OCI-LY3 (cell line): ENCODE measurements around the gene ZBTB1.

Experiments used
- EZH2phosphoT487 ChIP-seq: fragments of 200-600 bp; shearing (Covaris generic); IDR thresholded peaks from 2 replicates; pipeline ENCODE4 v1.6.1; 2018; ENCODE audit warnings: antibody characterized with exemption, mixed run types, low read depth
- TF ChIP-seq, protein P1 (sequence below): fragments of 200-600, 300-600 bp; sonication (generic); IDR thresholded peaks from 2 replicates; pipeline ENCODE4 v1.5.1; 2014; ENCODE audit warnings: antibody characterized with exemption, low read length, low read depth

DNA sequence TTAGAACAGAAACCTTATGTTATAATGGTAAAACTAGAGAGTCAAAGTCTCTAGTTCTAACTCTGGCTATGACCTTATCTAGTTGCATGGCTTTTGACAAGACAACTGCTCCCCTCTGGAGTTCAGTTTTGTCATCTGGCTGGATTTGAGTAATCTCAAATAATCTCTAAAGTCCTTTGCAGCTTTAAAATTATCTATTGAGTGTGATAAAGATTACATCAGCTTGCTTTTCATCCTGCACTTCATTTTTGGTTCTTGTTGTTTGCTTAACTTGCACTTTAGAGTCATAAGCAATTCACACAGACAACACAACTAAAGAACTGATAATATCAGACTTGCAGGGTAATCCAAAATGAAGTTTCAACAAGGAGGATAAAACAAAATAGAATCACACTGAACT is 37.0 kb upstream of the ZBTB1 start:
- TF ChIP-seq, protein P1, sequence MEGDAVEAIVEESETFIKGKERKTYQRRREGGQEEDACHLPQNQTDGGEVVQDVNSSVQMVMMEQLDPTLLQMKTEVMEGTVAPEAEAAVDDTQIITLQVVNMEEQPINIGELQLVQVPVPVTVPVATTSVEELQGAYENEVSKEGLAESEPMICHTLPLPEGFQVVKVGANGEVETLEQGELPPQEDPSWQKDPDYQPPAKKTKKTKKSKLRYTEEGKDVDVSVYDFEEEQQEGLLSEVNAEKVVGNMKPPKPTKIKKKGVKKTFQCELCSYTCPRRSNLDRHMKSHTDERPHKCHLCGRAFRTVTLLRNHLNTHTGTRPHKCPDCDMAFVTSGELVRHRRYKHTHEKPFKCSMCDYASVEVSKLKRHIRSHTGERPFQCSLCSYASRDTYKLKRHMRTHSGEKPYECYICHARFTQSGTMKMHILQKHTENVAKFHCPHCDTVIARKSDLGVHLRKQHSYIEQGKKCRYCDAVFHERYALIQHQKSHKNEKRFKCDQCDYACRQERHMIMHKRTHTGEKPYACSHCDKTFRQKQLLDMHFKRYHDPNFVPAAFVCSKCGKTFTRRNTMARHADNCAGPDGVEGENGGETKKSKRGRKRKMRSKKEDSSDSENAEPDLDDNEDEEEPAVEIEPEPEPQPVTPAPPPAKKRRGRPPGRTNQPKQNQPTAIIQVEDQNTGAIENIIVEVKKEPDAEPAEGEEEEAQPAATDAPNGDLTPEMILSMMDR = no peak
- no peak for TF ChIP-seq EZH2phosphoT487
